Measurements from ENCODE around the gene CTAG2.
"Not testable (repeated sequence)": the region's sequence is repeated elsewhere in the genome, so short reads cannot be mapped to it uniquely, and the experiment has no call there.

The CTAG2 gene

GRCh38 chrX:154611146-154611545, 42.2 kb downstream of the CTAG2 start:
- ATAC-seq; H3K9me3 Mint-ChIP-seq; H3K36me3 Mint-ChIP-seq; H3K4me1 Mint-ChIP-seq; H3K4me3 Mint-ChIP-seq; H3K27ac Mint-ChIP-seq; DNase-seq (ENCODE audit: low spot score in 2 of 2): not testable (repeated sequence)

GRCh38 chrX:154608823-154609222, 44.6 kb downstream of the CTAG2 start:
- not testable (repeated sequence) for H3K4me1 Mint-ChIP-seq; DNase-seq (ENCODE audit: low spot score in 2 of 2); H3K27ac Mint-ChIP-seq; H3K36me3 Mint-ChIP-seq; H3K9me3 Mint-ChIP-seq; ATAC-seq; H3K4me3 Mint-ChIP-seq

GRCh38 chrX:154607976-154608375, 45.4 kb downstream of the CTAG2 start:
- DNase-seq (ENCODE audit: low spot score in 2 of 2); H3K27ac Mint-ChIP-seq; H3K36me3 Mint-ChIP-seq; H3K4me3 Mint-ChIP-seq; ATAC-seq; H3K4me1 Mint-ChIP-seq; H3K9me3 Mint-ChIP-seq: not testable (repeated sequence)

- no peaks in the 10 kb centered on the region for H3K36me3 Mint-ChIP-seq
- H3K4me3 Mint-ChIP-seq: no peak overlapping the region
- no peak overlapping the region for H3K27ac Mint-ChIP-seq
- DNase-seq (ENCODE audit: low spot score in 2 of 2): no peak
- no peaks in the 10 kb centered on the region for H3K9me3 Mint-ChIP-seq
- ATAC-seq: no peak
- peaks cover 9% of the 10 kb centered on the region for H3K4me1 Mint-ChIP-seq
Observed at GRCh38 chrX:154607370-154607769, 46.0 kb downstream of the CTAG2 start.

GRCh38 chrX:154605566-154605965, 47.8 kb downstream of the CTAG2 start:
- H3K27ac Mint-ChIP-seq: no peak overlapping the region
- H3K4me3 Mint-ChIP-seq: no peak overlapping the region
- peaks cover 9% of the 10 kb centered on the region for H3K4me1 Mint-ChIP-seq
- DNase-seq (ENCODE audit: low spot score in 2 of 2) (no peak), ATAC-seq (no peak)
- H3K36me3 Mint-ChIP-seq: no peaks in the 10 kb centered on the region
- H3K9me3 Mint-ChIP-seq: no peaks in the 10 kb centered on the region

GRCh38 chrX:154603438-154604430, 49.6 kb downstream of the CTAG2 start:
- ATAC-seq: no peak
- Mint-ChIP-seq H3K9me3 (no peaks in the 10 kb centered on the region), H3K4me3 (no peak overlapping the region), H3K27ac (no peak overlapping the region), H3K36me3 (no peaks in the 10 kb centered on the region), H3K4me1 (peaks cover 20% of the 10 kb centered on the region)
- no peak for DNase-seq (ENCODE audit: low spot score in 2 of 2)

- no peaks in the 10 kb centered on the region for H3K9me3 Mint-ChIP-seq
- H3K27ac Mint-ChIP-seq: no peak overlapping the region
- DNase-seq (ENCODE audit: low spot score in 2 of 2) (no peak), ATAC-seq (no peak)
- H3K4me3 Mint-ChIP-seq: no peak overlapping the region
- H3K36me3 Mint-ChIP-seq: no peaks in the 10 kb centered on the region
- peaks cover 20% of the 10 kb centered on the region for H3K4me1 Mint-ChIP-seq
Observed at GRCh38 chrX:154602766-154603437, 50.5 kb downstream of the CTAG2 start.

- Mint-ChIP-seq H3K36me3 (no peaks in the 10 kb centered on the region), H3K27ac (no peak overlapping the region), H3K9me3 (no peaks in the 10 kb centered on the region), H3K4me3 (no peak overlapping the region), H3K4me1 (peaks cover 20% of the 10 kb centered on the region)
- ATAC-seq: no peak
- DNase-seq (ENCODE audit: low spot score in 2 of 2): no peak
Observed at GRCh38 chrX:154602226-154602625, 51.2 kb downstream of the CTAG2 start.

Measured in stimulated activated effector memory CD8-positive, alpha-beta T cell treated with anti-CD3 and anti-CD28 coated beads, Interleukin-12 subunit alpha, Interleukin-12 subunit beta, amount 100 ng/mL, for 72 hours (primary cell).